ENCODE results near the gene SLC2A8.

GRCh38 chr9:127398715-127399400, 1.9 kb downstream of the SLC2A8 start:
- TF ChIP-seq CTCF (IDR thresholded peaks at IDR 0.05; ENCODE audit: low read length) (no peak), EZH2 (IDR thresholded peaks at IDR 0.05; ENCODE audit: borderline replicate concordance, low read length) (no peak)
